Endothelial cell of umbilical vein (primary cell): ENCODE measurements around the gene PPHLN1. TPM values are rescaled to one million over a fixed set of nuclear protein-coding genes. Genes with fewer than 3 reads are reported as not detected.
A peak's percentile ranks its signal among the peaks of the same experiment; 100 is the strongest.

Source experiments
- BruUV-seq: library from RNA; stranded (reverse); fragments of 400-500 nt; replicated peaks from 2 replicates; lab custom pipeline; 2021; lab: Mats Ljungman, UMichigan
- CTCF ChIA-PET: fragments of 300-600, 350-600 bp; sonication (Branson Sonifier 250); formaldehyde crosslinking; loops from one replicate; lab custom pipeline; 2021; ENCODE audit warnings: antibody characterized with exemption, inconsistent platforms; lab: Charles Lee
- POLR2A ChIA-PET: fragments of 300-600, 350-600 bp; sonication (Branson Sonifier 250); formaldehyde crosslinking; loops from one replicate; lab custom pipeline; 2021; ENCODE audit warnings: antibody characterized with exemption, inconsistent platforms; lab: Charles Lee
- DNase-seq: peaks from one replicate; pipeline ENCODE4 v3.0.0-alpha.2; 2011; ENCODE audit warnings: low read depth, low spot score
- FAIRE-seq: peaks from 2 replicates; lab custom pipeline; 2011; peaks lifted over from hg19 to GRCh38; lab: Jason Lieb, UNC
- H2AFZ ChIP-seq: 2 replicates; pipeline ENCODE4 v1.6.0; 2012; ENCODE audit warnings: low read depth, low read length, control low read depth, inconsistent platforms
- H3K27ac ChIP-seq: 2 replicates; pipeline ENCODE4 v1.5.1; 2011; ENCODE audit warnings: low read depth, mild to moderate bottlenecking, control low read depth, low read length, moderate library complexity; ENCODE audit not compliant: insufficient read depth
- H3K27me3 ChIP-seq, 2 experiments: 2 replicates each; pipeline versions ENCODE4 v1.6.0 to v1.6.1; 2011; ENCODE audit warnings: low read length in 2 of 2, mixed read lengths in 1 of 2; ENCODE audit not compliant: control insufficient read depth in 2 of 2, insufficient read depth in 2 of 2
- H3K36me3 ChIP-seq, 2 experiments: 2 replicates in 1 of 2; 3 replicates in 1 of 2; pipeline ENCODE4 v1.5.1; 2011; ENCODE audit warnings: low read length in 2 of 2, mild to moderate bottlenecking in 1 of 2, moderate library complexity in 1 of 2; ENCODE audit not compliant: control insufficient read depth in 2 of 2, insufficient read depth in 2 of 2; ENCODE audit errors: extremely low read depth in 1 of 2
- H3K4me1 ChIP-seq: 3 replicates; pipeline ENCODE4 v1.5.1; 2011; ENCODE audit warnings: mild to moderate bottlenecking, low read length; ENCODE audit not compliant: control insufficient read depth, insufficient read depth; ENCODE audit errors: extremely low read depth
- H3K4me2 ChIP-seq: 2 replicates; pipeline ENCODE4 v1.6.1; 2011; ENCODE audit warnings: low read length, control low read depth, mixed read lengths; ENCODE audit not compliant: insufficient read depth
- H3K4me3 ChIP-seq, 3 experiments: fragments of 200-600 bp in 1 of 3; sonication (generic), shearing (Covaris generic) in 1 of 3; replicated peaks in 1 of 3; 2 replicates each; pipeline ENCODE4 v1.5.1; 2011 to 2016; ENCODE audit warnings: control low read depth in 3 of 3, low read length in 3 of 3, mild to moderate bottlenecking in 2 of 3, inconsistent platforms in 1 of 3, low read depth in 1 of 3, moderate library complexity in 1 of 3; ENCODE audit not compliant: insufficient read depth in 1 of 3
- H3K79me2 ChIP-seq: 2 replicates; pipeline ENCODE4 v1.6.0; 2012; ENCODE audit warnings: low read length, inconsistent platforms; ENCODE audit not compliant: control insufficient read depth, insufficient read depth
- H3K9ac ChIP-seq: replicated peaks from 2 replicates; pipeline ENCODE3; 2011; ENCODE audit warnings: low read length, control low read depth; ENCODE audit not compliant: insufficient read depth; ENCODE audit errors: extremely low read depth
- H3K9me1 ChIP-seq: replicated peaks from 3 replicates; pipeline ENCODE4 v1.6.0; 2011; ENCODE audit warnings: mild to moderate bottlenecking, low read length; ENCODE audit not compliant: control insufficient read depth, insufficient read depth; ENCODE audit errors: extremely low read depth
- H3K9me3 ChIP-seq: replicated peaks from 2 replicates; pipeline ENCODE4 v1.5.1; 2012; ENCODE audit warnings: low read length, inconsistent platforms; ENCODE audit not compliant: control insufficient read depth, insufficient read depth
- H4K20me1 ChIP-seq: replicated peaks from 2 replicates; pipeline ENCODE3; 2011; ENCODE audit warnings: mild to moderate bottlenecking, low read length; ENCODE audit not compliant: control insufficient read depth, insufficient read depth; ENCODE audit errors: extremely low read depth
- EZH2 ChIP-seq: IDR thresholded peaks from 2 replicates; pipeline ENCODE4 v1.6.1; 2012; ENCODE audit warnings: borderline replicate concordance, low read depth, mild to moderate bottlenecking, moderate library complexity, low read length, inconsistent platforms; ENCODE audit not compliant: severe bottlenecking
- FOS ChIP-seq: IDR thresholded peaks from 2 replicates; pipeline ENCODE4 v1.6.1; 2011; ENCODE audit warnings: mild to moderate bottlenecking, low read length, moderate library complexity, borderline replicate concordance; ENCODE audit not compliant: insufficient read depth
- GATA2 ChIP-seq: IDR thresholded peaks from 2 replicates; pipeline ENCODE4 v1.7.0; 2011; ENCODE audit warnings: low read depth, mild to moderate bottlenecking, moderate library complexity, mixed read lengths, low read length; ENCODE audit not compliant: insufficient read length, insufficient read depth
- POLR2A ChIP-seq: IDR thresholded peaks from 2 replicates; pipeline ENCODE4 v1.6.1; 2012; ENCODE audit warnings: low read depth, mild to moderate bottlenecking, control low read depth, low read length
- POLR2AphosphoS5 ChIP-seq: IDR thresholded peaks from 2 replicates; pipeline ENCODE4 v1.6.1; 2012; ENCODE audit warnings: low read depth, mild to moderate bottlenecking, control low read depth, low read length, moderate library complexity; ENCODE audit not compliant: insufficient read depth
- dilution Hi-C: fragments of 300-500 bp; cut with MboI; formaldehyde crosslinking; loops from one replicate; pipeline ENCODE4 v1.15.0; 2019; ENCODE audit warnings: low sequenced_read_pairs; ENCODE audit not compliant: extremely low pct_ligation_motif_present
- intact Hi-C: fragments of 100-400 bp; cut with micrococcal nuclease; formaldehyde crosslinking; loops from one replicate; pipeline ENCODE4 v1.10.0; 2022
- polyA plus RNA-seq, 4 experiments: library from polyadenylated mRNA; depleted of rRNA in 3 of 4; stranded (reverse) in 3 of 4; unstranded in 1 of 4; fragments of >200 nt; gene quantifications; 2 replicates each; pipeline versions ENCODE4 v1.2.1 to v1.2.3, GENCODE V29; 2011 to 2012; ENCODE audit warnings: missing spikeins in 1 of 4
- total RNA-seq: library from RNA; stranded (reverse); gene quantifications from 2 replicates; pipeline ENCODE4 v1.2.3, GENCODE V29; 2021
- TF ChIP-seq, protein P1 (sequence below), 2 donors: IDR thresholded peaks; 1 replicate in 1 of 2; 2 replicates in 1 of 2; pipeline ENCODE4 v1.5.1; 2011; ENCODE audit warnings: low read length in 2 of 2, mild to moderate bottlenecking in 2 of 2, moderate library complexity in 2 of 2, control low read depth in 1 of 2, inconsistent platforms in 1 of 2, low read depth in 1 of 2; ENCODE audit not compliant: insufficient read depth in 1 of 2; ENCODE audit errors: extremely low read depth in 1 of 2
- TF ChIP-seq, protein P2 (sequence below): IDR thresholded peaks from 2 replicates; pipeline ENCODE4 v1.6.1; 2011; ENCODE audit not compliant: insufficient read depth, insufficient read length

PPHLN1 gene
- total and polyA plus RNA-seq, 2 donors (not counting 3 experiments of a cell fraction or from before 2014, with no cell fraction given): 23.4 to 62.2 TPM

DNA sequence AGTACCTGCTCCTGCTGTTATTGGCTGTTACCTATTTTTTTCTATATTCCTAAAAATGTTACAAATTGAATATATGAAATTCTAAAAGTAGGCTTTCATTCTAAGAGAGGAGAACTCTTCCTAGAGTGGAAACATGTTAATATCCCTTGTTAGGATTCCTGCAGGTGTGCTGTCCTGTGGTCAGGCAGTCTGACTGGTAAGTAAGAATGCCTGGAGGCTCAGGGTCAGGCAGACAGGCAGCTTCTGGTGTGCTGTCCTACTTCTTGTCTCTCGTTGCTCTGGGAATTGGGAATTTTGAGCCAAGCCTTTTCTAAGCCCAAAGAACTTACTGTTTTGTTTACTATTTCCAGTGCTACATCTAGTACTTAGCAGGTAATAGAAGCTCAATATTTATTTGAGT, 10.3 kb downstream of the PPHLN1 start:
- CTCF ChIA-PET: interaction anchor here (1.5 to 1.6 kb wide), 2 partner anchors 35 to 1390 kb away, joined by 3 to 4 read pairs; no protein-coding TSS in a partner anchor
- intact Hi-C loops: loop anchor here (5.0 to 10.0 kb wide), 3 partner anchors 401 to 999 kb away; no protein-coding TSS in a partner anchor
- DNase-seq: no peak

DNA sequence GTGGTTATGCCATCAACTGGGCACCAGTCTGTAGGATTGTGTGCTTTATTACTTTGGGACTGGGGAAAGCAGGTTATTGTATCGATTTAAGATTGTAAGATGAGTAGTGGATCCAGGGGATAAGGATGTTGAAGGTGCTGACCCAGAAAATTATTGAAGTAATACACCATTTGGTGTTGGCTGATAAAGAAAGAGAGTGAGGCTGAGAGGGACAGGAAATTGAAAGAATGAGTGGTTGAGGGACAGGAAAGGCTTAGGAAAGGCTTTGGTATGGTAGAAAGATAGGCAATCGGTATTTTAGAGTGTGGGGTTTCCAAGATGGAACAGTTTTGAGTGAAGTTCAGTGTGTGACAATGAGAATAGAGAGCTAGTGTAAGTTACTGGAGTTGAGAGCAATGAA, 12.3 kb downstream of the PPHLN1 start:
- no peak overlapping the region for H2AFZ ChIP-seq
- CTCF ChIA-PET: no interaction called here
- H3K9ac ChIP-seq: no peak overlapping the region
- no peak overlapping the region for H3K27ac ChIP-seq
- H3K9me1 ChIP-seq: no peaks in the 10 kb centered on the region
- no peak overlapping the region for H3K4me3 ChIP-seq
- H3K9me3 ChIP-seq: no peaks in the 10 kb centered on the region
- TF ChIP-seq POLR2A: no peak
- TF ChIP-seq GATA2: no peak
- no peak for TF ChIP-seq EZH2
- TF ChIP-seq, protein P1, sequence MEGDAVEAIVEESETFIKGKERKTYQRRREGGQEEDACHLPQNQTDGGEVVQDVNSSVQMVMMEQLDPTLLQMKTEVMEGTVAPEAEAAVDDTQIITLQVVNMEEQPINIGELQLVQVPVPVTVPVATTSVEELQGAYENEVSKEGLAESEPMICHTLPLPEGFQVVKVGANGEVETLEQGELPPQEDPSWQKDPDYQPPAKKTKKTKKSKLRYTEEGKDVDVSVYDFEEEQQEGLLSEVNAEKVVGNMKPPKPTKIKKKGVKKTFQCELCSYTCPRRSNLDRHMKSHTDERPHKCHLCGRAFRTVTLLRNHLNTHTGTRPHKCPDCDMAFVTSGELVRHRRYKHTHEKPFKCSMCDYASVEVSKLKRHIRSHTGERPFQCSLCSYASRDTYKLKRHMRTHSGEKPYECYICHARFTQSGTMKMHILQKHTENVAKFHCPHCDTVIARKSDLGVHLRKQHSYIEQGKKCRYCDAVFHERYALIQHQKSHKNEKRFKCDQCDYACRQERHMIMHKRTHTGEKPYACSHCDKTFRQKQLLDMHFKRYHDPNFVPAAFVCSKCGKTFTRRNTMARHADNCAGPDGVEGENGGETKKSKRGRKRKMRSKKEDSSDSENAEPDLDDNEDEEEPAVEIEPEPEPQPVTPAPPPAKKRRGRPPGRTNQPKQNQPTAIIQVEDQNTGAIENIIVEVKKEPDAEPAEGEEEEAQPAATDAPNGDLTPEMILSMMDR (IDR thresholded peaks at IDR 0.05; ENCODE audit: extremely low read depth in 1 of 2, insufficient read depth in 1 of 2, low read depth in 1 of 2, low read length in 2 of 2): no peak
- TF ChIP-seq, protein P2, sequence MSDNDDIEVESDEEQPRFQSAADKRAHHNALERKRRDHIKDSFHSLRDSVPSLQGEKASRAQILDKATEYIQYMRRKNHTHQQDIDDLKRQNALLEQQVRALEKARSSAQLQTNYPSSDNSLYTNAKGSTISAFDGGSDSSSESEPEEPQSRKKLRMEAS: no peak
- H3K79me2 ChIP-seq: peaks cover 70% of the 10 kb centered on the region
- H3K36me3 ChIP-seq: peaks cover 0 to 3% of the 10 kb centered on the region in 2 experiments
- H3K27me3 ChIP-seq: no peaks in the 10 kb centered on the region
- H4K20me1 ChIP-seq: no peaks in the 10 kb centered on the region
- POLR2A ChIA-PET: no interaction called here
- H3K4me2 ChIP-seq: no peak overlapping the region
- dilution Hi-C loops (no loop called here), intact Hi-C loops (loop anchor here (5.0 to 10.0 kb wide), 3 partner anchors 403 to 997 kb away; no protein-coding TSS in a partner anchor)
- peak; percentile 6 for DNase-seq
- peaks cover 7% of the 10 kb centered on the region for H3K4me1 ChIP-seq
- FAIRE-seq: no peak
- no TSS peak for BruUV-seq

More for the DNA sequence above, 10.3 kb downstream of the PPHLN1 start:
- POLR2A ChIA-PET: no interaction called here
- Histone ChIP-seq H3K79me2 (peaks cover 76% of the 10 kb centered on the region), H3K27me3 (no peaks in the 10 kb centered on the region), H3K4me1 (peaks cover 7% of the 10 kb centered on the region), H3K27ac (no peak overlapping the region), H3K9me1 (no peaks in the 10 kb centered on the region), H3K4me3 (no peak overlapping the region), H3K9me3 (no peaks in the 10 kb centered on the region), H4K20me1 (no peaks in the 10 kb centered on the region), H3K9ac (no peak overlapping the region), H3K4me2 (no peak overlapping the region), H2AFZ (no peak overlapping the region), H3K36me3 (peaks cover 0 to 3% of the 10 kb centered on the region in 2 experiments)
- TF ChIP-seq, protein P1 (IDR thresholded peaks at IDR 0.05; ENCODE audit: extremely low read depth in 1 of 2, insufficient read depth in 1 of 2, low read depth in 1 of 2, low read length in 2 of 2): no peak
- TF ChIP-seq FOS: no peak
- no peak for TF ChIP-seq EZH2
- TF ChIP-seq POLR2AphosphoS5: no peak
- TF ChIP-seq POLR2A: no peak
- no peak for TF ChIP-seq GATA2
- FAIRE-seq: no peak
- dilution Hi-C loops: no loop called here
- no TSS peak for BruUV-seq
